PFSK-1 (cell line): ENCODE results near the gene ALG6.

Source experiments
- FOXP2 ChIP-seq: optimal IDR thresholded peaks from 2 replicates; pipeline ENCODE3; 2011; ENCODE audit warnings: borderline replicate concordance, control low read depth, inconsistent platforms; ENCODE audit not compliant: insufficient read depth; ENCODE audit errors: extremely low read length, extremely low read depth
- POLR2AphosphoS5 ChIP-seq: IDR thresholded peaks from 2 replicates; pipeline ENCODE4 v1.6.1; 2012; ENCODE audit warnings: low read depth, mild to moderate bottlenecking, control low read depth, low read length, moderate library complexity
- REST ChIP-seq, 2 experiments: IDR thresholded peaks; 2 replicates each; pipeline versions ENCODE4 v1.6.1 to v1.8.0; 2011 to 2012; ENCODE audit warnings: low read depth in 2 of 2, low read length in 2 of 2, control low read depth in 1 of 2, inconsistent platforms in 1 of 2, mild to moderate bottlenecking in 1 of 2, moderate library complexity in 1 of 2; ENCODE audit not compliant: insufficient read depth in 1 of 2
- TAF1 ChIP-seq: IDR thresholded peaks from 2 replicates; pipeline ENCODE4 v1.6.1; 2012; ENCODE audit warnings: low read length, control low read depth, borderline replicate concordance; ENCODE audit not compliant: insufficient read depth

GRCh38 chr1:63428815-63429214, 61.4 kb downstream of the ALG6 start:
- no peak for TF ChIP-seq REST (IDR thresholded peaks at IDR 0.05; ENCODE audit: insufficient read depth in 1 of 2, low read depth in 2 of 2, low read length in 2 of 2)
- no peak for TF ChIP-seq POLR2AphosphoS5
- TF ChIP-seq TAF1 = no peak
- no peak for TF ChIP-seq FOXP2
